Measurements from ENCODE around the gene AEBP1. TPM values are rescaled to one million over a fixed set of nuclear protein-coding genes. Genes with fewer than 3 reads are reported as not detected.

AEBP1 gene
- total RNA-seq, 1 donor from 2014 or later, result 35.4 TPM

- no peak for DNase-seq
- Mint-ChIP-seq H3K4me3 (ENCODE audit: unreplicated experiment) (no peak overlapping the region), H3K27me3 (ENCODE audit: unreplicated experiment) (peaks cover 10% of the 10 kb centered on the region), H3K4me1 (ENCODE audit: low read depth, unreplicated experiment) (peaks cover 1% of the 10 kb centered on the region), H3K27ac (ENCODE audit: unreplicated experiment) (no peak overlapping the region), H3K9me3 (ENCODE audit: unreplicated experiment) (peaks cover 6% of the 10 kb centered on the region), H3K36me3 (ENCODE audit: unreplicated experiment) (no peaks in the 10 kb centered on the region)
- TF ChIP-seq, protein P1, sequence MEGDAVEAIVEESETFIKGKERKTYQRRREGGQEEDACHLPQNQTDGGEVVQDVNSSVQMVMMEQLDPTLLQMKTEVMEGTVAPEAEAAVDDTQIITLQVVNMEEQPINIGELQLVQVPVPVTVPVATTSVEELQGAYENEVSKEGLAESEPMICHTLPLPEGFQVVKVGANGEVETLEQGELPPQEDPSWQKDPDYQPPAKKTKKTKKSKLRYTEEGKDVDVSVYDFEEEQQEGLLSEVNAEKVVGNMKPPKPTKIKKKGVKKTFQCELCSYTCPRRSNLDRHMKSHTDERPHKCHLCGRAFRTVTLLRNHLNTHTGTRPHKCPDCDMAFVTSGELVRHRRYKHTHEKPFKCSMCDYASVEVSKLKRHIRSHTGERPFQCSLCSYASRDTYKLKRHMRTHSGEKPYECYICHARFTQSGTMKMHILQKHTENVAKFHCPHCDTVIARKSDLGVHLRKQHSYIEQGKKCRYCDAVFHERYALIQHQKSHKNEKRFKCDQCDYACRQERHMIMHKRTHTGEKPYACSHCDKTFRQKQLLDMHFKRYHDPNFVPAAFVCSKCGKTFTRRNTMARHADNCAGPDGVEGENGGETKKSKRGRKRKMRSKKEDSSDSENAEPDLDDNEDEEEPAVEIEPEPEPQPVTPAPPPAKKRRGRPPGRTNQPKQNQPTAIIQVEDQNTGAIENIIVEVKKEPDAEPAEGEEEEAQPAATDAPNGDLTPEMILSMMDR (IDR thresholded peaks at IDR 0.05; ENCODE audit: partially characterized antibody, unreplicated experiment), result no peak
Observed at GRCh38 chr7:44087911-44088838, 16.0 kb upstream of the AEBP1 start.

DNA sequence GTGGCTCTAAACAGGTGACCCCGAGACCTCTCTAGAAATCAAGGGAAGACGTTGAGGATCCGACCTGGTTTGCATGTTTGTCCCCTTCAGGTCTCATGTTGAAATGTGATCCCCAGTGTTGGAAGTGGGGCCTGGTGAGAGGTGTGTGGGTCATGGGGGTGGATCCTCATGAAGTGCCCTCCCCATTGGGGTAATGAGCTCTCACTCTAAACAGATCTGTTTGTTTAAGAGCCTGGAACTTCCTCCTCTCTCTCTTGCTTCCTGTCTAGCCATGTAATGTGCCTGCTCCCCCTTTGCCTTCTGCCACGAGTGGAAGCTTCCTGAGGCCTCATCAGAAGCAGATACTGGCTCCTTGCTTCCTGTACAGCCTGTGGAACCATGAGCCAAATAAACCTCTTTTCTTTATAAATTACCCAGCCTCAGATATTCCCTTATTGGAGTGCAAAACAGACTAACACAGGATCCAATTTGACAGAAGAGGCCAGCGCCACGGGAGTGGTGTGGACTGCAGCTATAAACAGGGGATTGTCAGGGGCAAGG, 11.0 kb upstream of the AEBP1 start:
- Mint-ChIP-seq H3K9me3 (ENCODE audit: unreplicated experiment) (peaks cover 2% of the 10 kb centered on the region), H3K36me3 (ENCODE audit: unreplicated experiment) (no peaks in the 10 kb centered on the region), H3K27me3 (ENCODE audit: unreplicated experiment) (peaks cover 5% of the 10 kb centered on the region), H3K4me1 (ENCODE audit: low read depth, unreplicated experiment) (peaks cover 3% of the 10 kb centered on the region), H3K4me3 (ENCODE audit: unreplicated experiment) (no peak overlapping the region), H3K27ac (ENCODE audit: unreplicated experiment) (no peak overlapping the region)
- TF ChIP-seq, protein P1 (IDR thresholded peaks at IDR 0.05; ENCODE audit: partially characterized antibody, unreplicated experiment), result no peak
- no peak for DNase-seq

GRCh38 chr7:44094365-44094764, 9.8 kb upstream of the AEBP1 start:
- TF ChIP-seq, protein P1 (IDR thresholded peaks at IDR 0.05; ENCODE audit: partially characterized antibody, unreplicated experiment), result no peak
- no peaks in the 10 kb centered on the region for H3K36me3 Mint-ChIP-seq (ENCODE audit: unreplicated experiment)
- DNase-seq, result no peak
- H3K9me3 Mint-ChIP-seq (ENCODE audit: unreplicated experiment), result peaks cover 2% of the 10 kb centered on the region
- H3K4me3 Mint-ChIP-seq (ENCODE audit: unreplicated experiment), result no peak overlapping the region
- peaks cover 4% of the 10 kb centered on the region for H3K27me3 Mint-ChIP-seq (ENCODE audit: unreplicated experiment)
- H3K4me1 Mint-ChIP-seq (ENCODE audit: low read depth, unreplicated experiment), result peaks cover 3% of the 10 kb centered on the region
- no peak overlapping the region for H3K27ac Mint-ChIP-seq (ENCODE audit: unreplicated experiment)

- no peak for DNase-seq
- peaks cover 4% of the 10 kb centered on the region for H3K27me3 Mint-ChIP-seq (ENCODE audit: unreplicated experiment)
- H3K4me1 Mint-ChIP-seq (ENCODE audit: low read depth, unreplicated experiment), result peaks cover 7% of the 10 kb centered on the region
- peaks cover 2% of the 10 kb centered on the region for H3K9me3 Mint-ChIP-seq (ENCODE audit: unreplicated experiment)
- H3K4me3 Mint-ChIP-seq (ENCODE audit: unreplicated experiment), result no peak overlapping the region
- TF ChIP-seq, protein P1 (IDR thresholded peaks at IDR 0.05; ENCODE audit: partially characterized antibody, unreplicated experiment), result no peak
- no peak overlapping the region for H3K27ac Mint-ChIP-seq (ENCODE audit: unreplicated experiment)
- H3K36me3 Mint-ChIP-seq (ENCODE audit: unreplicated experiment), result no peaks in the 10 kb centered on the region
Observed at GRCh38 chr7:44094883-44095592, 9.1 kb upstream of the AEBP1 start.

Data from glutamatergic neuron (in vitro differentiated cells).